ENCODE results near the gene MUL1. TPM values are rescaled to one million over a fixed set of nuclear protein-coding genes. Genes with fewer than 3 reads are reported as not detected.
"Not testable (repeated sequence)": the region's sequence is repeated elsewhere in the genome, so short reads cannot be mapped to it uniquely, and the experiment has no call there.

MUL1 gene
- total RNA-seq, 2 donors from 2014 or later = 37.3 to 47.8 TPM

- TF ChIP-seq CTCF (IDR thresholded peaks at IDR 0.05) = peak; percentile 83 to 94
Measured at GRCh38 chr1:20521960-20522861, 14.3 kb upstream of the MUL1 start.

GRCh38 chr1:20519609-20520262, 11.8 kb upstream of the MUL1 start:
- H3K4me3 ChIP-seq; H3K36me3 ChIP-seq; H3K27ac ChIP-seq; H3K27me3 ChIP-seq; H3K4me1 ChIP-seq; DNase-seq (ENCODE audit: low spot score); H3K9me3 ChIP-seq: not testable (repeated sequence)

More at GRCh38 chr1:20521960-20522861, 14.3 kb upstream of the MUL1 start:
- H3K4me3 ChIP-seq = peak overlapping the region; percentile 2 to 28
- H3K36me3 ChIP-seq = no peaks in the 10 kb centered on the region
- peak; percentile 87 for DNase-seq (ENCODE audit: low spot score)
- H3K27ac ChIP-seq = no peak overlapping the region
- H3K4me1 ChIP-seq = peaks cover 0 to 3% of the 10 kb centered on the region in 2 donors
- H3K9me3 ChIP-seq = no peaks in the 10 kb centered on the region
- H3K27me3 ChIP-seq = no peaks in the 10 kb centered on the region

- Histone ChIP-seq H3K27me3 (no peaks in the 10 kb centered on the region), H3K4me1 (peaks cover 0 to 7% of the 10 kb centered on the region in 2 donors), H3K4me3 (no peak overlapping the region), H3K36me3 (no peaks in the 10 kb centered on the region), H3K27ac (no peak overlapping the region), H3K9me3 (no peaks in the 10 kb centered on the region)
- DNase-seq (ENCODE audit: low spot score) = no peak
- TF ChIP-seq CTCF (IDR thresholded peaks at IDR 0.05) = no peak
Measured at GRCh38 chr1:20511518-20512428, 3.8 kb upstream of the MUL1 start.

GRCh38 chr1:20508411-20508771, 440 bp upstream of the MUL1 start:
- DNase-seq (ENCODE audit: low spot score) = no peak
- H3K9me3 ChIP-seq = no peaks in the 10 kb centered on the region
- peak overlapping the region; percentile 89 to 91 for H3K27ac ChIP-seq
- no peaks in the 10 kb centered on the region for H3K27me3 ChIP-seq
- H3K36me3 ChIP-seq = peaks cover 7% of the 10 kb centered on the region
- peaks cover 0 to 39% of the 10 kb centered on the region in 2 donors for H3K4me1 ChIP-seq
- H3K4me3 ChIP-seq = peak overlapping the region; percentile 92 to 94
- no peak for TF ChIP-seq CTCF (IDR thresholded peaks at IDR 0.05)

GRCh38 chr1:20507248-20507563, 745 bp downstream of the MUL1 start:
- DNase-seq (ENCODE audit: low spot score) = no peak

More at GRCh38 chr1:20507248-20507563, 745 bp downstream of the MUL1 start:
- Histone ChIP-seq H3K27ac (peak overlapping the region; percentile 89 to 91), H3K4me1 (peaks cover 0 to 39% of the 10 kb centered on the region in 2 donors), H3K27me3 (no peaks in the 10 kb centered on the region), H3K9me3 (no peaks in the 10 kb centered on the region), H3K4me3 (peak overlapping the region; percentile 92 to 94), H3K36me3 (peaks cover 18% of the 10 kb centered on the region)
- TF ChIP-seq CTCF (IDR thresholded peaks at IDR 0.05) = no peak

Data from right atrium auricular region (tissue), 2 donors.